ENCODE data around the gene GNAS. TPM values are rescaled to one million over a fixed set of nuclear protein-coding genes. Genes with fewer than 3 reads are reported as not detected.

Gene GNAS
- total and polyA plus RNA-seq, 10 of the 15 experiments (the other 5 are each of a cell fraction or from before 2014, with no cell fraction given) = 209 to 950 (median 394) TPM

GRCh38 chr20:58867211-58867610, 14.7 kb downstream of the GNAS start:
- RAD21 ChIA-PET (ENCODE audit: unreplicated experiment) = interaction anchor here (0.9 to 2.0 kb wide), 11 partner anchors 14 to 629 kb away, joined by 3 to 11 read pairs (median 5); partner anchors contain the start of gene STX16
- no peak overlapping the region for H3K4me3 ChIP-seq
- in situ Hi-C loops (cut with MboI) = loop anchor here (10.0 kb wide), 1 partner anchor 628 kb away; no protein-coding TSS in a partner anchor
- no TSS peak for BruUV-seq (replicated peaks)
- H3K27ac ChIP-seq (ENCODE audit: control insufficient read depth, insufficient read depth) = no peak overlapping the region
- POLR2A ChIA-PET = interaction anchor here (0.6 to 0.7 kb wide), 2 partner anchors 62 to 116 kb away, joined by 3 read pairs; no protein-coding TSS in a partner anchor
- WGBS (ENCODE audit: insufficient coverage, insufficient replicate concordance, low lambda C conversion rate, missing lambda C conversion rate) = 43% methylated on average over 5 of the region's 5 CpGs
- CTCF ChIA-PET = interaction anchor here (0.6 to 4.2 kb wide), 17 partner anchors 9 to 638 kb away, joined by 3 to 25 read pairs (median 3); no protein-coding TSS in a partner anchor
- H4K20me1 ChIP-seq (ENCODE audit: control insufficient read depth, insufficient read depth) = no peaks in the 10 kb centered on the region
- intact Hi-C loops (cut with micrococcal nuclease; ENCODE audit: unreplicated experiment) = no loop called here
- FAIRE-seq (no peak), ATAC-seq (no peak), DNase-seq (ENCODE audit: low read depth, low spot score) (no peak)
- H3K36me3 ChIP-seq (ENCODE audit: control insufficient read depth in 2 of 2, insufficient read depth in 2 of 2, low read length in 1 of 2) = no peaks in the 10 kb centered on the region
- H3K27me3 ChIP-seq (replicated peaks in 1 of 2; ENCODE audit: control insufficient read depth in 2 of 2, insufficient read depth in 2 of 2, low read length in 1 of 2) = no peaks in the 10 kb centered on the region
- no peak overlapping the region for H3K4me2 ChIP-seq (ENCODE audit: control insufficient read depth, insufficient read depth)
- no peak overlapping the region for H3K9ac ChIP-seq (ENCODE audit: control insufficient read depth, insufficient read depth, low read length)
- H3K4me1 ChIP-seq (ENCODE audit: control insufficient read depth, insufficient read depth, low read length) = peaks cover 10% of the 10 kb centered on the region
- H2AFZ ChIP-seq (ENCODE audit: control insufficient read depth, low read depth, low read length) = no peak overlapping the region
- SMC1A ChIA-PET (ENCODE audit: uncharacterized antibody, unreplicated experiment) = interaction anchor here (0.7 to 2.1 kb wide), 13 partner anchors 10 to 628 kb away, joined by 3 to 16 read pairs (median 4); no protein-coding TSS in a partner anchor
- no peaks in the 10 kb centered on the region for H3K9me3 ChIP-seq (replicated peaks; ENCODE audit: control insufficient read depth, insufficient read depth, low read length)
- no peaks in the 10 kb centered on the region for H3K79me2 ChIP-seq (ENCODE audit: control insufficient read depth, insufficient read depth, low read length)
- TF ChIP-seq BACH1 (IDR thresholded peaks at IDR 0.05; ENCODE audit: borderline replicate concordance) (no peak), TCF7 (IDR thresholded peaks at IDR 0.05; ENCODE audit: borderline replicate concordance) (no peak), HDAC6 (IDR thresholded peaks at IDR 0.05; ENCODE audit: unreplicated experiment) (no peak), IKZF2 (IDR thresholded peaks at IDR 0.05) (no peak), NRF1 (conservative IDR thresholded peaks at IDR 0.05; ENCODE audit: low read depth, low read length) (no peak), SPI1 (IDR thresholded peaks at IDR 0.05; ENCODE audit: borderline replicate concordance, insufficient read depth, low read depth, low read length) (no peak), PAX8 (IDR thresholded peaks at IDR 0.05) (no peak), BRCA1 (IDR thresholded peaks at IDR 0.05; ENCODE audit: low read depth, low read length) (no peak), SUPT20H (IDR thresholded peaks at IDR 0.05; ENCODE audit: borderline replicate concordance, control insufficient read depth, low read depth, low read length) (no peak)
- TF ChIP-seq, protein P1, sequence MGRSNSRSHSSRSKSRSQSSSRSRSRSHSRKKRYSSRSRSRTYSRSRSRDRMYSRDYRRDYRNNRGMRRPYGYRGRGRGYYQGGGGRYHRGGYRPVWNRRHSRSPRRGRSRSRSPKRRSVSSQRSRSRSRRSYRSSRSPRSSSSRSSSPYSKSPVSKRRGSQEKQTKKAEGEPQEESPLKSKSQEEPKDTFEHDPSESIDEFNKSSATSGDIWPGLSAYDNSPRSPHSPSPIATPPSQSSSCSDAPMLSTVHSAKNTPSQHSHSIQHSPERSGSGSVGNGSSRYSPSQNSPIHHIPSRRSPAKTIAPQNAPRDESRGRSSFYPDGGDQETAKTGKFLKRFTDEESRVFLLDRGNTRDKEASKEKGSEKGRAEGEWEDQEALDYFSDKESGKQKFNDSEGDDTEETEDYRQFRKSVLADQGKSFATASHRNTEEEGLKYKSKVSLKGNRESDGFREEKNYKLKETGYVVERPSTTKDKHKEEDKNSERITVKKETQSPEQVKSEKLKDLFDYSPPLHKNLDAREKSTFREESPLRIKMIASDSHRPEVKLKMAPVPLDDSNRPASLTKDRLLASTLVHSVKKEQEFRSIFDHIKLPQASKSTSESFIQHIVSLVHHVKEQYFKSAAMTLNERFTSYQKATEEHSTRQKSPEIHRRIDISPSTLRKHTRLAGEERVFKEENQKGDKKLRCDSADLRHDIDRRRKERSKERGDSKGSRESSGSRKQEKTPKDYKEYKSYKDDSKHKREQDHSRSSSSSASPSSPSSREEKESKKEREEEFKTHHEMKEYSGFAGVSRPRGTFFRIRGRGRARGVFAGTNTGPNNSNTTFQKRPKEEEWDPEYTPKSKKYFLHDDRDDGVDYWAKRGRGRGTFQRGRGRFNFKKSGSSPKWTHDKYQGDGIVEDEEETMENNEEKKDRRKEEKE (IDR thresholded peaks at IDR 0.05) = no peak
- TF ChIP-seq, protein P2, sequence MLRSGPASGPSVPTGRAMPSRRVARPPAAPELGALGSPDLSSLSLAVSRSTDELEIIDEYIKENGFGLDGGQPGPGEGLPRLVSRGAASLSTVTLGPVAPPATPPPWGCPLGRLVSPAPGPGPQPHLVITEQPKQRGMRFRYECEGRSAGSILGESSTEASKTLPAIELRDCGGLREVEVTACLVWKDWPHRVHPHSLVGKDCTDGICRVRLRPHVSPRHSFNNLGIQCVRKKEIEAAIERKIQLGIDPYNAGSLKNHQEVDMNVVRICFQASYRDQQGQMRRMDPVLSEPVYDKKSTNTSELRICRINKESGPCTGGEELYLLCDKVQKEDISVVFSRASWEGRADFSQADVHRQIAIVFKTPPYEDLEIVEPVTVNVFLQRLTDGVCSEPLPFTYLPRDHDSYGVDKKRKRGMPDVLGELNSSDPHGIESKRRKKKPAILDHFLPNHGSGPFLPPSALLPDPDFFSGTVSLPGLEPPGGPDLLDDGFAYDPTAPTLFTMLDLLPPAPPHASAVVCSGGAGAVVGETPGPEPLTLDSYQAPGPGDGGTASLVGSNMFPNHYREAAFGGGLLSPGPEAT (IDR thresholded peaks at IDR 0.05; ENCODE audit: low read depth) = no peak
- TF ChIP-seq, protein P3, sequence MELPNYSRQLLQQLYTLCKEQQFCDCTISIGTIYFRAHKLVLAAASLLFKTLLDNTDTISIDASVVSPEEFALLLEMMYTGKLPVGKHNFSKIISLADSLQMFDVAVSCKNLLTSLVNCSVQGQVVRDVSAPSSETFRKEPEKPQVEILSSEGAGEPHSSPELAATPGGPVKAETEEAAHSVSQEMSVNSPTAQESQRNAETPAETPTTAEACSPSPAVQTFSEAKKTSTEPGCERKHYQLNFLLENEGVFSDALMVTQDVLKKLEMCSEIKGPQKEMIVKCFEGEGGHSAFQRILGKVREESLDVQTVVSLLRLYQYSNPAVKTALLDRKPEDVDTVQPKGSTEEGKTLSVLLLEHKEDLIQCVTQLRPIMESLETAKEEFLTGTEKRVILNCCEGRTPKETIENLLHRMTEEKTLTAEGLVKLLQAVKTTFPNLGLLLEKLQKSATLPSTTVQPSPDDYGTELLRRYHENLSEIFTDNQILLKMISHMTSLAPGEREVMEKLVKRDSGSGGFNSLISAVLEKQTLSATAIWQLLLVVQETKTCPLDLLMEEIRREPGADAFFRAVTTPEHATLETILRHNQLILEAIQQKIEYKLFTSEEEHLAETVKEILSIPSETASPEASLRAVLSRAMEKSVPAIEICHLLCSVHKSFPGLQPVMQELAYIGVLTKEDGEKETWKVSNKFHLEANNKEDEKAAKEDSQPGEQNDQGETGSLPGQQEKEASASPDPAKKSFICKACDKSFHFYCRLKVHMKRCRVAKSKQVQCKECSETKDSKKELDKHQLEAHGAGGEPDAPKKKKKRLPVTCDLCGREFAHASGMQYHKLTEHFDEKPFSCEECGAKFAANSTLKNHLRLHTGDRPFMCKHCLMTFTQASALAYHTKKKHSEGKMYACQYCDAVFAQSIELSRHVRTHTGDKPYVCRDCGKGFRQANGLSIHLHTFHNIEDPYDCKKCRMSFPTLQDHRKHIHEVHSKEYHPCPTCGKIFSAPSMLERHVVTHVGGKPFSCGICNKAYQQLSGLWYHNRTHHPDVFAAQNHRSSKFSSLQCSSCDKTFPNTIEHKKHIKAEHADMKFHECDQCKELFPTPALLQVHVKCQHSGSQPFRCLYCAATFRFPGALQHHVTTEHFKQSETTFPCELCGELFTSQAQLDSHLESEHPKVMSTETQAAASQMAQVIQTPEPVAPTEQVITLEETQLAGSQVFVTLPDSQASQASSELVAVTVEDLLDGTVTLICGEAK (IDR thresholded peaks at IDR 0.05; ENCODE audit: borderline replicate concordance) = no peak
- TF ChIP-seq, protein P4, sequence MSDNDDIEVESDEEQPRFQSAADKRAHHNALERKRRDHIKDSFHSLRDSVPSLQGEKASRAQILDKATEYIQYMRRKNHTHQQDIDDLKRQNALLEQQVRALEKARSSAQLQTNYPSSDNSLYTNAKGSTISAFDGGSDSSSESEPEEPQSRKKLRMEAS (IDR thresholded peaks at IDR 0.05; ENCODE audit: low read depth, low read length) = no peak
